WTC11 (cell line): ENCODE data around the gene CCR5. TPM values are rescaled to one million over a fixed set of nuclear protein-coding genes. Genes with fewer than 3 reads are reported as not detected.

Experiments
- ATAC-seq: fragments of 200-7000 bp; cut with Tn5 transposase; 2 replicates; pipeline ENCODE4 v1.10.0; 2021; ENCODE audit warnings: mild to moderate bottlenecking, moderate library complexity
- CTCF ChIA-PET: fragments of 300-600 bp; sonication (Branson Sonifier 250); formaldehyde crosslinking; loops from one replicate; lab custom pipeline; 2021; ENCODE audit warnings: antibody characterized with exemption; lab: Charles Lee
- POLR2A ChIA-PET: fragments of 350-600 bp; sonication (Branson Sonifier 250); formaldehyde crosslinking; loops from one replicate; lab custom pipeline; 2021; ENCODE audit warnings: antibody characterized with exemption; lab: Charles Lee
- DNase-seq: peaks from one replicate; pipeline ENCODE4 v3.0.0; 2021; ENCODE audit warnings: low spot score
- H3K27ac Mint-ChIP-seq: 2 replicates; pipeline ENCODE4 v1.8.0; 2021; ENCODE audit warnings: mixed read lengths
- H3K27me3 Mint-ChIP-seq: 2 replicates; pipeline ENCODE4 v1.8.0; 2021; ENCODE audit warnings: low read depth, mild to moderate bottlenecking, moderate library complexity, mixed read lengths
- H3K36me3 Mint-ChIP-seq: 2 replicates; pipeline ENCODE4 v1.8.0; 2021; ENCODE audit warnings: mixed read lengths
- H3K4me1 Mint-ChIP-seq: 2 replicates; pipeline ENCODE4 v1.8.0; 2022; ENCODE audit warnings: mixed read lengths
- H3K4me3 Mint-ChIP-seq: 2 replicates; pipeline ENCODE4 v1.8.0; 2021; ENCODE audit warnings: mild to moderate bottlenecking, moderate library complexity, mixed read lengths
- H3K9me3 Mint-ChIP-seq: 2 replicates; pipeline ENCODE4 v1.8.0; 2021; ENCODE audit warnings: mixed read lengths
- ESRRA ChIP-seq: sonication (generic); formaldehyde crosslinking; IDR thresholded peaks from 2 replicates; pipeline ENCODE4 v1.8.1; 2022; ENCODE audit warnings: mild to moderate bottlenecking, missing genetic modification reagents, borderline replicate concordance
- FOXP1 ChIP-seq: sonication (generic); formaldehyde crosslinking; IDR thresholded peaks from 2 replicates; pipeline ENCODE4 v1.8.0; 2022; ENCODE audit warnings: missing genetic modification reagents, mild to moderate bottlenecking, moderate library complexity, borderline replicate concordance
- KAT7 ChIP-seq: sonication (generic); formaldehyde crosslinking; IDR thresholded peaks from 2 replicates; pipeline ENCODE4 v1.8.1; 2023; ENCODE audit warnings: missing genetic modification reagents, mild to moderate bottlenecking, borderline replicate concordance
- SMAD4 ChIP-seq: sonication (generic); formaldehyde crosslinking; IDR thresholded peaks from 2 replicates; pipeline ENCODE4 v1.8.0; 2022; ENCODE audit warnings: mild to moderate bottlenecking, missing genetic modification reagents
- TCF7 ChIP-seq: sonication (generic); formaldehyde crosslinking; IDR thresholded peaks from 2 replicates; pipeline ENCODE4 v1.8.0; 2022; ENCODE audit warnings: mild to moderate bottlenecking, low read depth, missing genetic modification reagents, moderate library complexity
- ZBTB21 ChIP-seq: sonication (generic); formaldehyde crosslinking; IDR thresholded peaks from 2 replicates; pipeline ENCODE4 v1.8.1; 2023; ENCODE audit warnings: mild to moderate bottlenecking, missing genetic modification reagents, borderline replicate concordance
- ZNF671 ChIP-seq: fragments of 250-450 bp; sonication (Bioruptor Pico); IDR thresholded peaks from 2 replicates; pipeline ENCODE4 v1.8.0; 2021; ENCODE audit warnings: mild to moderate bottlenecking
- total RNA-seq: library from RNA; stranded (reverse); gene quantifications from 3 replicates; pipeline ENCODE4 v1.2.3, GENCODE V29; 2021
- TF ChIP-seq, protein P1 (sequence below): fragments of 250-450 bp; sonication (Bioruptor Pico); IDR thresholded peaks from 2 replicates; pipeline ENCODE4 v1.9.0; 2021; ENCODE audit warnings: mild to moderate bottlenecking, borderline replicate concordance
- TF ChIP-seq, protein P2 (sequence below): fragments of 250-450 bp; sonication (Bioruptor Pico); IDR thresholded peaks from 2 replicates; pipeline ENCODE4 v1.9.0; 2021; ENCODE audit warnings: mild to moderate bottlenecking
- TF ChIP-seq, protein P3 (sequence below): sonication (generic); formaldehyde crosslinking; IDR thresholded peaks from 2 replicates; pipeline ENCODE4 v1.8.1; 2023; ENCODE audit warnings: mild to moderate bottlenecking, missing genetic modification reagents, borderline replicate concordance
- TF ChIP-seq, protein P4 (sequence below): sonication (generic); formaldehyde crosslinking; IDR thresholded peaks from 2 replicates; pipeline ENCODE4 v1.8.1; 2023; ENCODE audit warnings: mild to moderate bottlenecking, missing genetic modification reagents
- TF ChIP-seq, protein P5 (sequence below): sonication (generic); formaldehyde crosslinking; IDR thresholded peaks from 2 replicates; pipeline ENCODE4 v1.8.0; 2022; ENCODE audit warnings: mild to moderate bottlenecking, missing genetic modification reagents
- TF ChIP-seq, protein P6 (sequence below): sonication (generic); formaldehyde crosslinking; IDR thresholded peaks from 2 replicates; pipeline ENCODE4 v1.8.1; 2022; ENCODE audit warnings: low read depth, mild to moderate bottlenecking, moderate library complexity, missing genetic modification reagents, borderline replicate concordance

Gene CCR5
- total RNA-seq, 1 experiment from 2014 or later, result not detected

DNA sequence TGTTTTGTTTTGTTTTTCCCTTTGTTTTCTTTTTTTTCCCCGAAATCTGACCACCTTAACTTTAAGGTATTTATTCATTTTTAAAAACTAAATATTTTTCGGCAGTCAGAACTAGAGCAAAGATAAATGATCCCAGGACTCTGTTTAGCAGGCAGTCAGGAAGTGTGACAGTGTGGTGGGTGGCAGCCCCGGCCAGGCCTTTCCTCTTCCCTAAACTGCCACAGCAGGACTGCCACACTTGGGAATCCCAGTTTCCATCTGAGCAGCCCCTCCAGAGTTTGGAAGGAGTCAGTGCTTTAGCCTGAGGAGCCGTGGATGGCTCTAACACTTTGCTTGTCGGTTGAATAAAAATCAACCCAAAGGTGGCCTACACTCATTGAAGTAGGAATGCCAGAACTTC is 43.2 kb downstream of the CCR5 start (continued):
- TF ChIP-seq, protein P1, sequence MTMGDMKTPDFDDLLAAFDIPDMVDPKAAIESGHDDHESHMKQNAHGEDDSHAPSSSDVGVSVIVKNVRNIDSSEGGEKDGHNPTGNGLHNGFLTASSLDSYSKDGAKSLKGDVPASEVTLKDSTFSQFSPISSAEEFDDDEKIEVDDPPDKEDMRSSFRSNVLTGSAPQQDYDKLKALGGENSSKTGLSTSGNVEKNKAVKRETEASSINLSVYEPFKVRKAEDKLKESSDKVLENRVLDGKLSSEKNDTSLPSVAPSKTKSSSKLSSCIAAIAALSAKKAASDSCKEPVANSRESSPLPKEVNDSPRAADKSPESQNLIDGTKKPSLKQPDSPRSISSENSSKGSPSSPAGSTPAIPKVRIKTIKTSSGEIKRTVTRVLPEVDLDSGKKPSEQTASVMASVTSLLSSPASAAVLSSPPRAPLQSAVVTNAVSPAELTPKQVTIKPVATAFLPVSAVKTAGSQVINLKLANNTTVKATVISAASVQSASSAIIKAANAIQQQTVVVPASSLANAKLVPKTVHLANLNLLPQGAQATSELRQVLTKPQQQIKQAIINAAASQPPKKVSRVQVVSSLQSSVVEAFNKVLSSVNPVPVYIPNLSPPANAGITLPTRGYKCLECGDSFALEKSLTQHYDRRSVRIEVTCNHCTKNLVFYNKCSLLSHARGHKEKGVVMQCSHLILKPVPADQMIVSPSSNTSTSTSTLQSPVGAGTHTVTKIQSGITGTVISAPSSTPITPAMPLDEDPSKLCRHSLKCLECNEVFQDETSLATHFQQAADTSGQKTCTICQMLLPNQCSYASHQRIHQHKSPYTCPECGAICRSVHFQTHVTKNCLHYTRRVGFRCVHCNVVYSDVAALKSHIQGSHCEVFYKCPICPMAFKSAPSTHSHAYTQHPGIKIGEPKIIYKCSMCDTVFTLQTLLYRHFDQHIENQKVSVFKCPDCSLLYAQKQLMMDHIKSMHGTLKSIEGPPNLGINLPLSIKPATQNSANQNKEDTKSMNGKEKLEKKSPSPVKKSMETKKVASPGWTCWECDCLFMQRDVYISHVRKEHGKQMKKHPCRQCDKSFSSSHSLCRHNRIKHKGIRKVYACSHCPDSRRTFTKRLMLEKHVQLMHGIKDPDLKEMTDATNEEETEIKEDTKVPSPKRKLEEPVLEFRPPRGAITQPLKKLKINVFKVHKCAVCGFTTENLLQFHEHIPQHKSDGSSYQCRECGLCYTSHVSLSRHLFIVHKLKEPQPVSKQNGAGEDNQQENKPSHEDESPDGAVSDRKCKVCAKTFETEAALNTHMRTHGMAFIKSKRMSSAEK (CRISPR knock-in tag), result no peak
- no peak for TF ChIP-seq ESRRA (CRISPR knock-in tag)

DNA sequence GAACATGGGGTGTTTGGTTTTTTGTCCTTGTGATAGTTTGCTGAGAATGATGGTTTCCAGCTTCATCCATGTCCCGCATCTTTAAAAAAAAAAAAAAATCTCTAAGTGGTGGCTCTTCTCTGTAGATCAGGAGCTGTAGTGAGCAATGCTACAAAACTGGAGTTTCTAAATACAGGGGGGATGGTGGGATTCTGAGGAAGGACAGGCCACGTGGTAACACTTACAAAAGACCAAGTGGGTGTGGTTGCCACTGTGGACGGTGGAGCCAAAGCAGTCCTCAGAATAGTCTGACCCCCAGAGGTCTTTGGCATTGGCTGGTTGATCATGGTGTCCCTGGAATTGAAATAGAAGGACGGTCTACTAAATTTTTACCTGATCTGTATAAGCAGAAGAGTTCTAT is 44.0 kb downstream of the CCR5 start:
- TF ChIP-seq ZNF671 (CRISPR knock-in tag), result no peak
- no peak for TF ChIP-seq FOXP1 (CRISPR knock-in tag)
- no peak for TF ChIP-seq TCF7 (CRISPR knock-in tag)
- TF ChIP-seq, protein P2, sequence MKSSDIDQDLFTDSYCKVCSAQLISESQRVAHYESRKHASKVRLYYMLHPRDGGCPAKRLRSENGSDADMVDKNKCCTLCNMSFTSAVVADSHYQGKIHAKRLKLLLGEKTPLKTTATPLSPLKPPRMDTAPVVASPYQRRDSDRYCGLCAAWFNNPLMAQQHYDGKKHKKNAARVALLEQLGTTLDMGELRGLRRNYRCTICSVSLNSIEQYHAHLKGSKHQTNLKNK (CRISPR knock-in tag), result no peak
- no peak for TF ChIP-seq ZBTB21 (CRISPR knock-in tag)
- TF ChIP-seq, protein P3, sequence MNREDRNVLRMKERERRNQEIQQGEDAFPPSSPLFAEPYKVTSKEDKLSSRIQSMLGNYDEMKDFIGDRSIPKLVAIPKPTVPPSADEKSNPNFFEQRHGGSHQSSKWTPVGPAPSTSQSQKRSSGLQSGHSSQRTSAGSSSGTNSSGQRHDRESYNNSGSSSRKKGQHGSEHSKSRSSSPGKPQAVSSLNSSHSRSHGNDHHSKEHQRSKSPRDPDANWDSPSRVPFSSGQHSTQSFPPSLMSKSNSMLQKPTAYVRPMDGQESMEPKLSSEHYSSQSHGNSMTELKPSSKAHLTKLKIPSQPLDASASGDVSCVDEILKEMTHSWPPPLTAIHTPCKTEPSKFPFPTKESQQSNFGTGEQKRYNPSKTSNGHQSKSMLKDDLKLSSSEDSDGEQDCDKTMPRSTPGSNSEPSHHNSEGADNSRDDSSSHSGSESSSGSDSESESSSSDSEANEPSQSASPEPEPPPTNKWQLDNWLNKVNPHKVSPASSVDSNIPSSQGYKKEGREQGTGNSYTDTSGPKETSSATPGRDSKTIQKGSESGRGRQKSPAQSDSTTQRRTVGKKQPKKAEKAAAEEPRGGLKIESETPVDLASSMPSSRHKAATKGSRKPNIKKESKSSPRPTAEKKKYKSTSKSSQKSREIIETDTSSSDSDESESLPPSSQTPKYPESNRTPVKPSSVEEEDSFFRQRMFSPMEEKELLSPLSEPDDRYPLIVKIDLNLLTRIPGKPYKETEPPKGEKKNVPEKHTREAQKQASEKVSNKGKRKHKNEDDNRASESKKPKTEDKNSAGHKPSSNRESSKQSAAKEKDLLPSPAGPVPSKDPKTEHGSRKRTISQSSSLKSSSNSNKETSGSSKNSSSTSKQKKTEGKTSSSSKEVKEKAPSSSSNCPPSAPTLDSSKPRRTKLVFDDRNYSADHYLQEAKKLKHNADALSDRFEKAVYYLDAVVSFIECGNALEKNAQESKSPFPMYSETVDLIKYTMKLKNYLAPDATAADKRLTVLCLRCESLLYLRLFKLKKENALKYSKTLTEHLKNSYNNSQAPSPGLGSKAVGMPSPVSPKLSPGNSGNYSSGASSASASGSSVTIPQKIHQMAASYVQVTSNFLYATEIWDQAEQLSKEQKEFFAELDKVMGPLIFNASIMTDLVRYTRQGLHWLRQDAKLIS (CRISPR knock-in tag), result no peak
- TF ChIP-seq SMAD4, result no peak
- Mint-ChIP-seq H3K9me3 (no peaks in the 10 kb centered on the region), H3K27ac (no peak overlapping the region), H3K4me1 (peaks cover 22% of the 10 kb centered on the region), H3K27me3 (no peaks in the 10 kb centered on the region), H3K36me3 (no peaks in the 10 kb centered on the region), H3K4me3 (no peak overlapping the region)
- CTCF ChIA-PET, result no interaction called here
- DNase-seq, result no peak
- ATAC-seq, result no peak
- POLR2A ChIA-PET, result no interaction called here

DNA sequence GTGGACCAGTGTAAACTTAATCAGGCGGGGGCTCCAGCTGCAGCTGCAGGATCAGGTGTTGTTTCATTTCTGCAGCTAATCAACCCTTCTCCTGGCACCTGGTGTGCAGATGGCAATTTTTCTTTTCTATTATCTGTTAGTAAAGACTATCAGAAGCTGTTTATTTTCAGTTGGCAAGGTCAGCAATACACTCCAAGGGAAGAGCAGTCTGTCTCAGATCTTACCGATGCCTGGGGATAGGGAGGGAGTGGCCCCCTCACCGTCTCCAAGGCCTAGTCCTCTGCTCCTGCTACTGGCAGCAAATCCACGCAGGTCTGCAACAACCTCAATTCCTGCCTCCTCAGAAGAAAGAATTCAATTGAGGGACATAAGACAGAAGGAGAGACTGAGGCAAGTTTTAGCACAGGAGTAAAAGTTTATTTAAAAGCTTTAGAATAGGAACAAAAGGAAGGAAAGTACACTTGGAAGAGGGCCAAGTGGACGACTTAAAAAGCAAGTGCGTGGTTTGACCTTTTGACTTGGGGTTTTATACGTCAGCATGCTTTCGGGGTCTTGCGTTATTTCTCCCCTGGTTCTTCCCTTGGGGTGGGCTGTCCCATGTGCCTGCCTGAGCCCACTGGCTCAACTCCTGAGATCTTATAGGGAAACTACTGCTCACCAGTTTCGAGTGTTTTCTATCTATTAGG is 45.5 kb downstream of the CCR5 start:
- no peak overlapping the region for H3K27ac Mint-ChIP-seq
- DNase-seq (no peak), ATAC-seq (no peak)
- CTCF ChIA-PET, result interaction anchor here (1.5 kb wide), 1 partner anchor 38 kb away, joined by 5 read pairs; no protein-coding TSS in a partner anchor
- H3K27me3 Mint-ChIP-seq, result no peaks in the 10 kb centered on the region
- H3K4me3 Mint-ChIP-seq, result no peak overlapping the region
- H3K36me3 Mint-ChIP-seq, result no peaks in the 10 kb centered on the region
- peaks cover 22% of the 10 kb centered on the region for H3K4me1 Mint-ChIP-seq
- POLR2A ChIA-PET, result interaction anchor here (0.6 kb wide), 1 partner anchor 881 kb away, joined by 4 read pairs; no protein-coding TSS in a partner anchor
- H3K9me3 Mint-ChIP-seq, result no peaks in the 10 kb centered on the region
- TF ChIP-seq, protein P4, sequence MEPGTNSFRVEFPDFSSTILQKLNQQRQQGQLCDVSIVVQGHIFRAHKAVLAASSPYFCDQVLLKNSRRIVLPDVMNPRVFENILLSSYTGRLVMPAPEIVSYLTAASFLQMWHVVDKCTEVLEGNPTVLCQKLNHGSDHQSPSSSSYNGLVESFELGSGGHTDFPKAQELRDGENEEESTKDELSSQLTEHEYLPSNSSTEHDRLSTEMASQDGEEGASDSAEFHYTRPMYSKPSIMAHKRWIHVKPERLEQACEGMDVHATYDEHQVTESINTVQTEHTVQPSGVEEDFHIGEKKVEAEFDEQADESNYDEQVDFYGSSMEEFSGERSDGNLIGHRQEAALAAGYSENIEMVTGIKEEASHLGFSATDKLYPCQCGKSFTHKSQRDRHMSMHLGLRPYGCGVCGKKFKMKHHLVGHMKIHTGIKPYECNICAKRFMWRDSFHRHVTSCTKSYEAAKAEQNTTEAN (CRISPR knock-in tag), result no peak
- TF ChIP-seq, protein P3 (CRISPR knock-in tag), result no peak
- TF ChIP-seq, protein P5, sequence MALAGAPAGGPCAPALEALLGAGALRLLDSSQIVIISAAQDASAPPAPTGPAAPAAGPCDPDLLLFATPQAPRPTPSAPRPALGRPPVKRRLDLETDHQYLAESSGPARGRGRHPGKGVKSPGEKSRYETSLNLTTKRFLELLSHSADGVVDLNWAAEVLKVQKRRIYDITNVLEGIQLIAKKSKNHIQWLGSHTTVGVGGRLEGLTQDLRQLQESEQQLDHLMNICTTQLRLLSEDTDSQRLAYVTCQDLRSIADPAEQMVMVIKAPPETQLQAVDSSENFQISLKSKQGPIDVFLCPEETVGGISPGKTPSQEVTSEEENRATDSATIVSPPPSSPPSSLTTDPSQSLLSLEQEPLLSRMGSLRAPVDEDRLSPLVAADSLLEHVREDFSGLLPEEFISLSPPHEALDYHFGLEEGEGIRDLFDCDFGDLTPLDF (CRISPR knock-in tag), result no peak
- no peak for TF ChIP-seq KAT7 (CRISPR knock-in tag)
- TF ChIP-seq, protein P6, sequence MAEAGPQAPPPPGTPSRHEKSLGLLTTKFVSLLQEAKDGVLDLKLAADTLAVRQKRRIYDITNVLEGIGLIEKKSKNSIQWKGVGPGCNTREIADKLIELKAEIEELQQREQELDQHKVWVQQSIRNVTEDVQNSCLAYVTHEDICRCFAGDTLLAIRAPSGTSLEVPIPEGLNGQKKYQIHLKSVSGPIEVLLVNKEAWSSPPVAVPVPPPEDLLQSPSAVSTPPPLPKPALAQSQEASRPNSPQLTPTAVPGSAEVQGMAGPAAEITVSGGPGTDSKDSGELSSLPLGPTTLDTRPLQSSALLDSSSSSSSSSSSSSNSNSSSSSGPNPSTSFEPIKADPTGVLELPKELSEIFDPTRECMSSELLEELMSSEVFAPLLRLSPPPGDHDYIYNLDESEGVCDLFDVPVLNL (CRISPR knock-in tag), result no peak
